Measurements from ENCODE around the gene CDK2. TPM values are rescaled to one million over a fixed set of nuclear protein-coding genes. Genes with fewer than 3 reads are reported as not detected.

Gene CDK2
- total RNA-seq, 1 donor, result 38.5 TPM

GRCh38 chr12:56014205-56014604, 47.6 kb downstream of the CDK2 start:
- no peak for TF ChIP-seq CTCF (IDR thresholded peaks at IDR 0.05; ENCODE audit: insufficient read depth, low read length)
- no peak for DNase-seq (ENCODE audit: low read depth)
- H3K4me3 ChIP-seq (ENCODE audit: low read depth, low read length), result no peak overlapping the region

- DNase-seq (ENCODE audit: low read depth), result no peak
- TF ChIP-seq CTCF (IDR thresholded peaks at IDR 0.05; ENCODE audit: insufficient read depth, low read length), result no peak
- H3K4me3 ChIP-seq (ENCODE audit: low read depth, low read length), result no peak overlapping the region
Measured at GRCh38 chr12:56017181-56017580, 50.6 kb downstream of the CDK2 start.

GRCh38 chr12:56018356-56018755, 51.7 kb downstream of the CDK2 start:
- H3K4me3 ChIP-seq (ENCODE audit: low read depth, low read length), result no peak overlapping the region
- DNase-seq (ENCODE audit: low read depth), result no peak
- no peak for TF ChIP-seq CTCF (IDR thresholded peaks at IDR 0.05; ENCODE audit: insufficient read depth, low read length)

- peak within 1 kb of the TSS; percentile 53 for H3K4me3 ChIP-seq (ENCODE audit: low read depth, low read length)
- peak; percentile 51 for DNase-seq (ENCODE audit: low read depth)
- TF ChIP-seq CTCF (IDR thresholded peaks at IDR 0.05; ENCODE audit: insufficient read depth, low read length), result no peak
Measured at GRCh38 chr12:56020423-56021184, 54.0 kb downstream of the CDK2 start, which contains the start of gene IKZF4. Gene IKZF4, plus strand, starts transcription at chr12:56021043. Its CDS starts 451 bp downstream, at chr12:56021494.

- peak overlapping the region; percentile 53 for H3K4me3 ChIP-seq (ENCODE audit: low read depth, low read length)
Measured at GRCh38 chr12:56021889-56022497, 55.4 kb downstream of the CDK2 start.

More at GRCh38 chr12:56021889-56022497, 55.4 kb downstream of the CDK2 start:
- DNase-seq (ENCODE audit: low read depth), result no peak
- TF ChIP-seq CTCF (IDR thresholded peaks at IDR 0.05; ENCODE audit: insufficient read depth, low read length), result peak; percentile 7

Other genes with a start within 250 kb of the CDK2 start
- gene RDH5, start 246.4 kb upstream of the CDK2 start, total RNA-seq (ENCODE audit: low replicate concordance), result 13.3 and 17.7 TPM in 2 replicates
- 2,365 and 6,536 TPM in 2 replicates for gene CD63, start 237.8 kb upstream of the CDK2 start, total RNA-seq (ENCODE audit: low replicate concordance)
- 2.4 and 4.7 TPM in 2 replicates for gene GDF11, start 223.7 kb upstream of the CDK2 start, total RNA-seq (ENCODE audit: low replicate concordance)
- gene SARNP, start 149.1 kb upstream of the CDK2 start, total RNA-seq (ENCODE audit: low replicate concordance), result 84.6 and 165 TPM in 2 replicates
- gene ORMDL2, start 148.8 kb upstream of the CDK2 start, total RNA-seq (ENCODE audit: low replicate concordance), result 7.6 and 16.9 TPM in 2 replicates
- gene DNAJC14, start 137.2 kb upstream of the CDK2 start, total RNA-seq (ENCODE audit: low replicate concordance), result 26.4 and 48.3 TPM in 2 replicates
- 9.7 and 11.1 TPM in 2 replicates for gene MMP19, start 123.9 kb upstream of the CDK2 start, total RNA-seq (ENCODE audit: low replicate concordance)
- gene PYM1, start 38.9 kb upstream of the CDK2 start, total RNA-seq (ENCODE audit: low replicate concordance), result 23.3 and 35.7 TPM in 2 replicates
- gene DGKA, start 35.7 kb upstream of the CDK2 start, total RNA-seq (ENCODE audit: low replicate concordance), result 50.6 and 62.1 TPM in 2 replicates
- gene PMEL, start 788 bp upstream of the CDK2 start, total RNA-seq (ENCODE audit: low replicate concordance), result 0.27 and 0.82 TPM in 2 replicates
- gene RAB5B, start 7.2 kb downstream of the CDK2 start, total RNA-seq (ENCODE audit: low replicate concordance), result 47.8 and 75.2 TPM in 2 replicates
- gene SUOX, start 30.4 kb downstream of the CDK2 start, total RNA-seq (ENCODE audit: low replicate concordance), result 20.4 and 40.4 TPM in 2 replicates
- 0.65 and 3.4 TPM in 2 replicates for gene IKZF4, start 54.2 kb downstream of the CDK2 start, total RNA-seq (ENCODE audit: low replicate concordance)
- 321 and 893 TPM in 2 replicates for gene RPS26, start 75.1 kb downstream of the CDK2 start, total RNA-seq (ENCODE audit: low replicate concordance)
- 1.2 and 1.5 TPM in 2 replicates for gene ERBB3, start 113.3 kb downstream of the CDK2 start, total RNA-seq (ENCODE audit: low replicate concordance)
- 102 and 141 TPM in 2 replicates for gene PA2G4, start 137.7 kb downstream of the CDK2 start, total RNA-seq (ENCODE audit: low replicate concordance)
- gene RPL41, start 149.8 kb downstream of the CDK2 start, total RNA-seq (ENCODE audit: low replicate concordance), result 2,772 and 12,570 TPM in 2 replicates
- 5.9 and 7.3 TPM in 2 replicates for gene ZC3H10, start 151.4 kb downstream of the CDK2 start, total RNA-seq (ENCODE audit: low replicate concordance)
- gene ESYT1, start 161.4 kb downstream of the CDK2 start, total RNA-seq (ENCODE audit: low replicate concordance), result 207 and 267 TPM in 2 replicates
- 74.2 and 125 TPM in 2 replicates for gene MYL6B, start 185.8 kb downstream of the CDK2 start, total RNA-seq (ENCODE audit: low replicate concordance)
- gene MYL6, start 191.5 kb downstream of the CDK2 start, total RNA-seq (ENCODE audit: low replicate concordance), result 1,047 and 1,209 TPM in 2 replicates
- 69.4 and 222 TPM in 2 replicates for gene SMARCC2, start 222.7 kb downstream of the CDK2 start, total RNA-seq (ENCODE audit: low replicate concordance)

All from fibroblast of the aortic adventitia (primary cell).